HG03442 (cell line): ENCODE data around the gene ARHGEF7.

Source experiments
- ATAC-seq: cut with Tn5 transposase; IDR thresholded peaks from one replicate; pipeline ENCODE4 v1.9.1; 2021; ENCODE audit warnings: mild to moderate bottlenecking, moderate library complexity; ENCODE audit not compliant: unreplicated experiment

ARHGEF7 gene

GRCh38 chr13:111317571-111318345 lies 202.6 kb downstream of the ARHGEF7 start:
- ATAC-seq: no peak

- ATAC-seq: no peak
Observed at GRCh38 chr13:111318386-111318785, 203.3 kb downstream of the ARHGEF7 start.

- no peak for ATAC-seq
Observed at GRCh38 chr13:111319521-111319920, 204.4 kb downstream of the ARHGEF7 start.

DNA sequence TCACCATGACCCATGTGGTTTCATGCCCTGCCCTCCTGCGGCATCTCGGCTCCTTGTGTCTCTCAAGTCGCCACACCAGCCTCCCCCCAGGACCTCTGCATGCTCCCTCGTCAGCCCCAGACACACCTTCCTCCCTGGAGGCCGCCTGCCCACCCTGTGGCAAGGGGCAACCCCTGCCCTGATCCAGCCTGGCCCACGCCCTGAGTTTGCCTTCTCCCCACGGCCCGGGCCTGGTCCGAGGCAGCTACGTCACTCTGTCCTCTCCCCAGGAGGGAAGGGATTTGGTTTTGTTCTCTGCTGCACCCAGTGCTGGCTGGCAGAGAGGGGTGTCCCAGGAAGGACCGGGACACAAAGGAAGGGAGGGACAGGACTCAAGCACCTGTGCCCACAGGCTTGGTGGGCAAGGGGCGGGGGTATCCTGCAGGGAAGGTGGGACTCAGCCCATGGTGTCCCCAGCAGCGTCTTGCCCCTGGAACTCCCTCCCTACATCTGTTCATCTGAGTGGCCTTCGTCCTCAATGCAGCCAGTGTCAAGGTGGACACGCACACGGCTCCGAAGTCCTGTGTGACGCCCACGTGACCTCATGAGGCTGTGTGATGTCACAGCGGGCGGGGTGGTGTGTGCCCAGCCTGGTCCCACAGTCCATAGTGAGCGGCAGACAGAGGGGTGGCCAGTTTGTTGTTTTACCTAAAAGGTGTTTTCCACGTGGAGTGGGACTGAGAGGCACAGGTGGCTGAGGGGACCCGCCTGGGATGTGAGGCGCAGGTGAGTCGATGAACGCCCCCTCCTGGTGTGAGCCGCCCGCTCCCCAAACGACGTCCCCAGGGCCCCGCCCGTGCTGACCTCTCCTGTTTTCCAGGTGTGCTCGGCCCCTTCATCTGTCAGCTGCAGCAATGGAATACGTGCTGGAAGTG lies 205.1 kb downstream of the ARHGEF7 start, which contains the start of gene TEX29:
Gene TEX29 (plus strand): TSS at position 645 of the 914 bp plus-strand sequence. CDS start 249 bp downstream, at position 894.
- ATAC-seq: no peak

DNA sequence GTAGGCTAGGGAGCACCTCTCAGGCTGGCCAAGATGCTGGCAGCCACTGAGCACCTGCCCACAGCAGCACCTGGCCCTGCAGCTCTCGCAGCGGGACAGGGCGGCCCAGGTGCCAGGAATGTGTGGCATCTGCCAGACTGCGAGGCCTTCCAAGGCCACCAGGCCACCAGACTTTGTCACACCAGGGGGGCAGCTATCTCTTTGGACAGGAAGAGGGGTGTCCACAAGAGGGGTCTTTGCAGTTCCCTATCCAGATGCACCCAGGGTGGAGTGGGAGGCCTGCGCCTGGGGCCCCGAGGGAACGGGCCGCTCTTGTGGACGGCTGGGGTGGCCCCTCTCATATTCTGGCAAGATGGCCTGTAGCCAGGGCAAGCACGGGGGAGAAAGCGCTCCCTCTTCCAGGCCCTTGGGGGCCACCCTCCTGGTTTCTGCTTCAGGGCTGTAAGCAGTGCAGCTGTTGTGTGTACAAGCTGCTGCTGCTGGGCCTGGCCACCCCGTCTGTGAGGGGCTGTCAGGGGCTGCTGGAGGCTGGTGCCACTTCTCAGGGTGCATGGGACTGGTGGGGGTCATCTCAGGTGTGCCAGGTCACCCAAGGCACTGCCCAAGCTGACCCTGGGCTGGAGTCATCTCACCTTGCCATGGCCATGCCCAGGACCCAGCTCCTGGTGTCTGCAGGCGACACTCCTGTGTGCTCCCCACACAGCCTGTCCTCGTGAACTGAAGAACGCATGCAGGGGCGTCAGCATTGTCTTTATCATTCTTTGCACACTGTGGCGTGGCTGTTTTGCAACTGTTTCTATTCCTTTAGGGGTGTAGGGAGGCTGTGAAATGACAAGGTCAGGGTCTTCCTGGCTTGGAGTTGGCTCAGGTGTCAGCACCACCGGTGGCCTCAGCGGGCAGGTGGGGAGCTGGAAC lies 207.1 kb downstream of the ARHGEF7 start:
- ATAC-seq: no peak

GRCh38 chr13:111322916-111323331 lies 207.8 kb downstream of the ARHGEF7 start:
- no peak for ATAC-seq

- no peak for ATAC-seq
Observed at GRCh38 chr13:111323549-111323948, 208.4 kb downstream of the ARHGEF7 start.

- ATAC-seq: no peak
Observed at GRCh38 chr13:111323950-111324651, 209.0 kb downstream of the ARHGEF7 start.

- ATAC-seq: no peak
Observed at GRCh38 chr13:111324736-111325135, 209.6 kb downstream of the ARHGEF7 start.

GRCh38 chr13:111325146-111325890 lies 210.2 kb downstream of the ARHGEF7 start:
- no peak for ATAC-seq

DNA sequence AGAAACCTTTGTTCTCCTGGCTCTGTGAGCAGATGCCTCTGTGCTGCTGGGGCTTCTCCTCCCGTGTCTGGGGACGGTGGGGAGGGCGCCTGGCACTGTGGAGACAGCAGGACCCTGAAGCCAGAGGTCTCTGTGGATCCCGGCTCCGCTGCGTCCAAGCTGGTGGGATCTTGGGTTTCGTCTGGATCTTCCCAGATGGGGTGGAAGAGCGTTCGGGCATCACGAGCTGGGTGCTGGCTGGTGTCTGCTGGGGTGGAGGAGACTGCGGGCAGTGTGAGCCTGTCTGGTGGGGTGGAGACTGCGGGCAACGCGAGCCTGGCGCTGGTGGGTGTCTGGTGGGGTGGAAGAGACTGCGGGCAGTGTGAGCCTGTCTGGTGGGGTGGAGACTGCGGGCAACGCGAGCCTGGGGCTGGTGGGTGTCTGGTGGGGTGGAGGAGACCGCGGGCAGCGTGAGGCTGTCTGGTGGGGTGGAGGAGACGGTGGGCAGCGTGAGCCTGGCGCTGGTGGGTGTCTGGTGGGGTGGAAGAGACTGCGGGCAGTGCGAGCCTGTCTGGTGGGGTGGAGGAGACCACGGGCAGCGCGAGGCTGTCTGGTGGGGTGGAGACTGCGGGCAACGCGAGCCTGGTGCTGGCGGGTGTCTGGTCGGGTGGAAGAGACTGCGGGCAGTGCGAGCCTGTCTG lies 211.0 kb downstream of the ARHGEF7 start:
- no peak for ATAC-seq

DNA sequence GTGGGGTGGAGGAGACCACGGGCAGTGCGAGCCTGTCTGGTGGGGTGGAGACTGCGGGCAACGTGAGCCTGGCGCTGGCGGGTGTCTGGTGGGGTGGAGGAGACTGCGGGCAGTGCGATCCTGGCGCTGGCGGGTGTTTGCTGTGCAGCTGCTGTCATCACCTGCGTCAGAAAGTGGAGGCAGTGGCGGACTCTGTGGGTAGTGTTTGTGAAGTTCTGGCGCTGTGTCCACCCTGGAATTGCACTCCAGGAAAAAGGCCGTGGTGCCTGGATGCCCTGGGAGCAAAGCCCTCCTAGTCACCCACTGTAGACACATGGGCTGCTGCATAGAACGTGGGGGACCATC lies 211.5 kb downstream of the ARHGEF7 start:
- no peak for ATAC-seq

GRCh38 chr13:111326981-111327642 lies 212.0 kb downstream of the ARHGEF7 start:
- ATAC-seq: no peak

DNA sequence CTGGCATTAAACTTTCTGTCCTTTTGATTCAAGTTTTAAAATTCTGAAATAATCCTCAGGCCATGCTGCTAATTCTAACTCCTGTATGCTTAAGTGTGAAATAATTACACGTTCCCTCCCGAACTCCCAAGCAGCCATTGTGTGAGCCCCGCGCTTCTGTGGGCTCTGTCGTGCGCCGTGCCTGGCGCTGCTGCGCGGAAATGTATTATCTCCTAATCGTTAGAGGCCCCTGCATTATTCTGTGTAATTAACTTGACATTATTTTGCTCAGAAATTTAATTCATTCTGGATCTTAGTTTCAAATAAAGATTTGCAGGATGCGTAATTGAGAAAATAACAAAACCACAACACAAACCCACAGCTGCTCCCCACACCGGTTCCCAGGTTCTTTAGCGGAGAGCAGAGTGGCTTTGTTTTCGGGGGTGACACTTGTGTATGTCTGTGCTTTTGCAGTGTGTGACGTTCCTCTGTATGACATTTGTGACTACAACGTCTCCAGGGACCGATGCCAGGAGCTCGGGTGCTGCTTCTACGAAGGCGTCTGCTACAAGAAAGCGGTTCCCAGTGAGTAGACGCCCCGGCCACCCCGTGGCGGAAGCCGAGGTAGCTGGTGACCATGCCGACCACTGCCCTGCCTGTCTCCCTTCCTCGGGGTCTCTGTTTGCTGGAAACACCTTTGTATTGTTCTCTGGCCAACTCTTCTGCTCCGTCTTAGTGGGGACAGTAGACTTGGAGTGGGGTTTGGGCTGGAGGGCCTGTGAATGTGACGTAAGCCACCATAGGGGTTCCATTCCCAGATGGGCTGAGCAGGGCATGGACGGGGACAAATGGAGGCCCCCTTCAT lies 212.8 kb downstream of the ARHGEF7 start:
- no peak for ATAC-seq

DNA sequence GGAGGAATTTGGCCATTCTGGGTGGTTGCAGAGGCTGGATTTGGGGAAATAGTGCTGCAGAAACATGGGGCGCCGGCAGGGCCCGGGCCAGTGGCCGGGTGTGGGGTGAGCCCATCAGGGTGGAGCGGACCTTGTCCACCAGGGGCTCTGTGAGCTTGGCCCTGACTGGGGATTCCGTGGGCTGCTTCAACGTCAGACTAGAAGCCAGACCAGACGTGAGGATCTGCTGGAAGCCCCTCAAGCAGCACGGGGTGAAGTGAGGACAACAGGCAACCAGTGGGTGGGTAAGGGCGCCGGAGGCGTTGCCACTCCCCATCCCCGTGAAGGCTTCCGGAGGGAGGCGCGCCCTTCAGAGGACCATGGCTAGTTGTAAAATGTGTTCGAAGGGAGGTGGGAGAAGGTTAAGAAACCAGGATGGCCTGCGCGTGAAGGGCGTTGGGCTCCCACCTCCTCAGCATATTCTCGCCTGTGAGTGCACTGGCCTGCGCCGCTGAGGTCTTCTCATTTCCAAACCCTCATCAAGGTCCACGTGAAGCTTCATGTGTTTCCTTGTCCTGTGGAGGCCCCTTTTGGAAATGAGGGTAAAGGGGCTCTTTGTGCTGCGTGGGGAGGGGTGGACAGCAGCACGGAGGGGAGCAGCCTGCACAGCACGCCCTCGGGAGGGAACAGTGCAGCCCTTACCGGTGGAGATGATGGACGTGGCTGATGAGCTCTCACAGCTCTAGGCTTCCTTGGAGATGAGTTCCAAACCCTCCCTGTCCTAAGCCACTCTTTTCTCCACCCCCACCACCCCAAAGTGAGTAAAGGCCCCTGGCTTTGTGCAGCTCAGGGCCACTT lies 213.7 kb downstream of the ARHGEF7 start:
- no peak for ATAC-seq

- ATAC-seq: no peak
Observed at GRCh38 chr13:111329641-111330040, 214.5 kb downstream of the ARHGEF7 start.
